Keratinocyte (primary cell): ENCODE measurements around the gene PALB2. TPM values are rescaled to one million over a fixed set of nuclear protein-coding genes. Genes with fewer than 3 reads are reported as not detected.

Experiments used
- DNase-seq: peaks from one replicate; pipeline ENCODE4 v3.0.0-alpha.2; 2011; ENCODE audit warnings: low read depth, missing footprints, low spot score
- FAIRE-seq: peaks from 2 replicates; lab custom pipeline; 2011; peaks lifted over from hg19 to GRCh38; lab: Jason Lieb, UNC
- H2AFZ ChIP-seq: 2 replicates; pipeline ENCODE4 v1.6.0; 2012; ENCODE audit warnings: low read length, control low read depth, inconsistent platforms; ENCODE audit not compliant: control insufficient read depth
- H3K27ac ChIP-seq: 2 replicates; pipeline ENCODE4 v1.5.1; 2011; ENCODE audit warnings: low read length; ENCODE audit not compliant: control insufficient read depth, insufficient read depth
- H3K27me3 ChIP-seq: 3 replicates; pipeline ENCODE4 v1.6.0; 2011; ENCODE audit warnings: low read length; ENCODE audit not compliant: control insufficient read depth, insufficient read depth; ENCODE audit errors: extremely low read depth
- H3K36me3 ChIP-seq, 2 experiments: 2 replicates in 1 of 2; 3 replicates in 1 of 2; pipeline ENCODE4 v1.5.1; 2011; ENCODE audit warnings: low read length in 2 of 2, mild to moderate bottlenecking in 1 of 2; ENCODE audit not compliant: control insufficient read depth in 2 of 2, insufficient read depth in 2 of 2; ENCODE audit errors: extremely low read depth in 1 of 2
- H3K4me1 ChIP-seq: 3 replicates; pipeline ENCODE4 v1.5.1; 2011; ENCODE audit warnings: low read length; ENCODE audit not compliant: control insufficient read depth, insufficient read depth; ENCODE audit errors: extremely low read depth
- H3K4me2 ChIP-seq: 3 replicates; pipeline ENCODE4 v1.6.0; 2011; ENCODE audit warnings: low read depth, low read length; ENCODE audit not compliant: control insufficient read depth, insufficient read depth; ENCODE audit errors: extremely low read depth
- H3K4me3 ChIP-seq, 3 experiments: fragments of 200-600 bp in 1 of 3; sonication (generic) in 1 of 3; 2 replicates in 2 of 3; 3 replicates in 1 of 3; pipeline ENCODE4 v1.5.1; 2011 to 2016; ENCODE audit warnings: low read length in 3 of 3, mild to moderate bottlenecking in 3 of 3, control low read depth in 2 of 3, inconsistent platforms in 1 of 3, low read depth in 1 of 3, mixed read lengths in 1 of 3, mixed run types in 1 of 3, moderate library complexity in 1 of 3; ENCODE audit not compliant: control insufficient read depth in 2 of 3, insufficient read depth in 2 of 3; ENCODE audit errors: extremely low read depth in 1 of 3
- H3K79me2 ChIP-seq: 2 replicates; pipeline ENCODE4 v1.6.0; 2012; ENCODE audit warnings: low read length; ENCODE audit not compliant: control insufficient read depth, insufficient read depth
- H3K9ac ChIP-seq: 3 replicates; pipeline ENCODE4 v1.6.0; 2011; ENCODE audit warnings: low read length; ENCODE audit not compliant: control insufficient read depth, insufficient read depth; ENCODE audit errors: extremely low read depth
- H3K9me1 ChIP-seq: 3 replicates; pipeline ENCODE4 v1.6.0; 2011; ENCODE audit warnings: low read length; ENCODE audit not compliant: control insufficient read depth, insufficient read depth; ENCODE audit errors: extremely low read depth
- H3K9me3 ChIP-seq: 2 replicates; pipeline ENCODE4 v1.5.1; 2012; ENCODE audit warnings: low read depth, low read length; ENCODE audit not compliant: control insufficient read depth
- H4K20me1 ChIP-seq: 3 replicates; pipeline ENCODE4 v1.6.0; 2011; ENCODE audit warnings: low read length; ENCODE audit not compliant: control insufficient read depth, insufficient read depth; ENCODE audit errors: extremely low read depth
- CTCF ChIP-seq, 3 experiments: IDR thresholded peaks in 1 of 3; conservative IDR thresholded peaks in 1 of 3; optimal IDR thresholded peaks in 1 of 3; 2 replicates in 2 of 3; 3 replicates in 1 of 3; pipeline versions ENCODE3 to v1.5.1; 2011; ENCODE audit warnings: low read length in 3 of 3, mild to moderate bottlenecking in 3 of 3, moderate library complexity in 2 of 3, control low read depth in 1 of 3, inconsistent platforms in 1 of 3; ENCODE audit not compliant: insufficient read depth in 2 of 3; ENCODE audit errors: extremely low read depth in 1 of 3
- EZH2 ChIP-seq: IDR thresholded peaks from one replicate; pipeline ENCODE4 v1.6.1; 2012; ENCODE audit warnings: inconsistent platforms, mild to moderate bottlenecking, low read length, moderate library complexity
- dilution Hi-C: fragments of 300-500 bp; cut with MboI; formaldehyde crosslinking; loops from one replicate; pipeline ENCODE4 v1.7.0; 2020; ENCODE audit warnings: low sequenced_read_pairs; ENCODE audit not compliant: extremely low pct_ligation_motif_present
- polyA plus RNA-seq, 5 experiments: library from polyadenylated mRNA; depleted of rRNA in 3 of 5; stranded (reverse) in 3 of 5; stranded (forward) in 1 of 5; unstranded in 1 of 5; fragments of >200 nt; gene quantifications; 1 replicate in 1 of 5; 2 replicates in 3 of 5; 3 replicates in 1 of 5; pipeline versions ENCODE4 v1.2.1 to v1.2.3, GENCODE V29; 2011 to 2012; ENCODE audit warnings: missing spikeins in 2 of 5, low read depth in 1 of 5, low replicate concordance in 1 of 5

Gene PALB2
- polyA plus RNA-seq, 1 donor (not counting 4 experiments of a cell fraction or from before 2014, with no cell fraction given): 18.7 TPM

- no peak overlapping the region for H3K4me3 ChIP-seq
- FAIRE-seq: no peak
- no peak overlapping the region for H3K9ac ChIP-seq
- H3K27me3 ChIP-seq: no peaks in the 10 kb centered on the region
- dilution Hi-C loops: no loop called here
- no peak for DNase-seq
- no peaks in the 10 kb centered on the region for H3K4me1 ChIP-seq
- H3K9me1 ChIP-seq: no peaks in the 10 kb centered on the region
- no peaks in the 10 kb centered on the region for H3K79me2 ChIP-seq
- TF ChIP-seq CTCF (optimal IDR thresholded peaks at IDR 0.05 in 1 of 3, IDR thresholded peaks at IDR 0.05 in 1 of 3, conservative IDR thresholded peaks at IDR 0.05 in 1 of 3; ENCODE audit: extremely low read depth in 1 of 3, insufficient read depth in 2 of 3, low read length in 3 of 3): no peak
- TF ChIP-seq EZH2: no peak
- no peaks in the 10 kb centered on the region for H4K20me1 ChIP-seq
- no peak overlapping the region for H2AFZ ChIP-seq
- no peaks in the 10 kb centered on the region for H3K9me3 ChIP-seq
- no peak overlapping the region for H3K4me2 ChIP-seq
- peaks cover 8 to 12% of the 10 kb centered on the region in 2 experiments for H3K36me3 ChIP-seq
- H3K27ac ChIP-seq: no peak overlapping the region
These were observed 61.7 kb downstream of the PALB2 start for GRCh38 chr16:23579371-23579770.

GRCh38 chr16:23578101-23578830, 62.8 kb downstream of the PALB2 start:
- H3K36me3 ChIP-seq: peaks cover 10 to 12% of the 10 kb centered on the region in 2 experiments
- H3K27ac ChIP-seq: no peak overlapping the region
- no peaks in the 10 kb centered on the region for H4K20me1 ChIP-seq
- H3K9me1 ChIP-seq: no peaks in the 10 kb centered on the region
- H3K4me2 ChIP-seq: no peak overlapping the region
- H3K9me3 ChIP-seq: no peaks in the 10 kb centered on the region
- no peaks in the 10 kb centered on the region for H3K4me1 ChIP-seq
- no peak overlapping the region for H3K9ac ChIP-seq
- no peaks in the 10 kb centered on the region for H3K79me2 ChIP-seq
- FAIRE-seq: no peak
- TF ChIP-seq EZH2: no peak
- no peak for TF ChIP-seq CTCF (optimal IDR thresholded peaks at IDR 0.05 in 1 of 3, IDR thresholded peaks at IDR 0.05 in 1 of 3, conservative IDR thresholded peaks at IDR 0.05 in 1 of 3; ENCODE audit: extremely low read depth in 1 of 3, insufficient read depth in 2 of 3, low read length in 3 of 3)
- H3K4me3 ChIP-seq: no peak overlapping the region
- no peak overlapping the region for H2AFZ ChIP-seq
- DNase-seq: no peak
- dilution Hi-C loops: no loop called here
- no peaks in the 10 kb centered on the region for H3K27me3 ChIP-seq
